Lower lobe of right lung (tissue), 2 donors: Measurements from ENCODE around the gene TENM4. TPM values are rescaled to one million over a fixed set of nuclear protein-coding genes. Genes with fewer than 3 reads are reported as not detected.
A peak's percentile ranks its signal among the peaks of the same experiment; 100 is the strongest.

ENCODE experiments used
- ATAC-seq, 2 donors: fragments of 200-7000 bp; cut with Tn5 transposase; one replicate each; pipeline ENCODE4 v1.9.1; 2020 to 2022; ENCODE audit warnings: mild to moderate bottlenecking in 2 of 2, moderate library complexity in 2 of 2
- DNase-seq: peaks from one replicate; pipeline ENCODE4 v3.0.0-alpha.2; 2020
- H3K27ac ChIP-seq: fragments of 200-600 bp; one replicate; pipeline ENCODE4 v1.8.0; 2022
- H3K27me3 ChIP-seq: fragments of 200-600 bp; one replicate; pipeline ENCODE4 v1.8.0; 2022; ENCODE audit warnings: low read depth
- H3K36me3 ChIP-seq: fragments of 200-600 bp; one replicate; pipeline ENCODE4 v1.8.0; 2022; ENCODE audit warnings: mild to moderate bottlenecking
- H3K4me1 ChIP-seq: fragments of 200-600 bp; one replicate; pipeline ENCODE4 v1.8.0; 2022
- H3K4me3 ChIP-seq: fragments of 200-600 bp; one replicate; pipeline ENCODE4 v1.8.0; 2022; ENCODE audit warnings: mild to moderate bottlenecking
- H3K9me3 ChIP-seq: fragments of 200-600 bp; one replicate; pipeline ENCODE4 v1.8.0; 2022
- intact Hi-C: fragments of 100-400 bp; cut with DNase I; formaldehyde crosslinking; loops from one replicate; pipeline ENCODE4 v1.11.0; 2022
- total RNA-seq: library from RNA; stranded (reverse); fragmentation: NEBNext Ultra II Directional; extraction: Animal tissue kit (Norgen Biotek cat#: 25700); gene quantifications from one replicate; pipeline ENCODE4 v1.2.1, GENCODE V29; 2021
- TF ChIP-seq, protein P1 (sequence below): fragments of 200-600 bp; IDR thresholded peaks from one replicate; pipeline ENCODE4 v1.8.0; 2022; ENCODE audit warnings: antibody characterized with exemption, mild to moderate bottlenecking
- donor health status: DM: no; HTN: yes; CAD: no; lungs with severe emphysema.

Gene TENM4
- total RNA-seq, 1 donor from 2014 or later, result 1.1 TPM

DNA sequence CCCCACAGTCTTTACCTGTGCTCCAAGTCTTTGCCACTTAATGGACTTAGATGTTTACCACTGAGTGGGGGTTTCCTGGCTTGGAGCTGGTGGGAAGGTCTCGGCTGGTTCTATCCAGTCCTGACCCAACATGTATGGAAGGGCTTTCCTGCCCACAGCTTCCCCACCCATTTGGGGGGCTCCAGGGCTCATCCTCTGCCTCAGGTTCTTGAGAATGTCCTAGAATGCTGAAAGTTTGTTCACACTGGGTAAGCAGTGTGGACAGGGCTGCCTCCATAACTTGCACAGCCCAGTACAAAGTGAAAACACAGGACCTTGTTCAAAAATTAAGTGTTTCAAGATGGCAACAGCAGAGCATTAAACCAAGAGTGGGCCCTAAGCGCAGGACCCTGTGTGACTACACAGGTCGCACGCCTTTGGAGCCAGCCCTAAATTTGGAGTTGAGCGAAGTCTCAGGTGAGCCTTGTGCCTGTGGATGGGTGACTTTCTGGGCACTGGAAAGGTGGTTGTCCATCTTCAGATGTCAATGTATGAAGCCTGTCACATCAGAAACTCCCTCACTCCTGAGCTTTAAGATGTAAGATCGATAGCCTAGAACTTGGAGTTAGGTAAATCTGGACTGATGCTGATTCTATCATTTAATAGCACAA lies 793.4 kb downstream of the TENM4 start:
- TF ChIP-seq, protein P1, sequence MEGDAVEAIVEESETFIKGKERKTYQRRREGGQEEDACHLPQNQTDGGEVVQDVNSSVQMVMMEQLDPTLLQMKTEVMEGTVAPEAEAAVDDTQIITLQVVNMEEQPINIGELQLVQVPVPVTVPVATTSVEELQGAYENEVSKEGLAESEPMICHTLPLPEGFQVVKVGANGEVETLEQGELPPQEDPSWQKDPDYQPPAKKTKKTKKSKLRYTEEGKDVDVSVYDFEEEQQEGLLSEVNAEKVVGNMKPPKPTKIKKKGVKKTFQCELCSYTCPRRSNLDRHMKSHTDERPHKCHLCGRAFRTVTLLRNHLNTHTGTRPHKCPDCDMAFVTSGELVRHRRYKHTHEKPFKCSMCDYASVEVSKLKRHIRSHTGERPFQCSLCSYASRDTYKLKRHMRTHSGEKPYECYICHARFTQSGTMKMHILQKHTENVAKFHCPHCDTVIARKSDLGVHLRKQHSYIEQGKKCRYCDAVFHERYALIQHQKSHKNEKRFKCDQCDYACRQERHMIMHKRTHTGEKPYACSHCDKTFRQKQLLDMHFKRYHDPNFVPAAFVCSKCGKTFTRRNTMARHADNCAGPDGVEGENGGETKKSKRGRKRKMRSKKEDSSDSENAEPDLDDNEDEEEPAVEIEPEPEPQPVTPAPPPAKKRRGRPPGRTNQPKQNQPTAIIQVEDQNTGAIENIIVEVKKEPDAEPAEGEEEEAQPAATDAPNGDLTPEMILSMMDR, result no peak
- Histone ChIP-seq H3K27me3 (no peaks in the 10 kb centered on the region), H3K9me3 (no peaks in the 10 kb centered on the region), H3K36me3 (no peaks in the 10 kb centered on the region), H3K4me1 (no peaks in the 10 kb centered on the region), H3K4me3 (no peak overlapping the region), H3K27ac (no peak overlapping the region)
- ATAC-seq, result no peak
- DNase-seq, result no peak
- intact Hi-C loops, result no loop called here

DNA sequence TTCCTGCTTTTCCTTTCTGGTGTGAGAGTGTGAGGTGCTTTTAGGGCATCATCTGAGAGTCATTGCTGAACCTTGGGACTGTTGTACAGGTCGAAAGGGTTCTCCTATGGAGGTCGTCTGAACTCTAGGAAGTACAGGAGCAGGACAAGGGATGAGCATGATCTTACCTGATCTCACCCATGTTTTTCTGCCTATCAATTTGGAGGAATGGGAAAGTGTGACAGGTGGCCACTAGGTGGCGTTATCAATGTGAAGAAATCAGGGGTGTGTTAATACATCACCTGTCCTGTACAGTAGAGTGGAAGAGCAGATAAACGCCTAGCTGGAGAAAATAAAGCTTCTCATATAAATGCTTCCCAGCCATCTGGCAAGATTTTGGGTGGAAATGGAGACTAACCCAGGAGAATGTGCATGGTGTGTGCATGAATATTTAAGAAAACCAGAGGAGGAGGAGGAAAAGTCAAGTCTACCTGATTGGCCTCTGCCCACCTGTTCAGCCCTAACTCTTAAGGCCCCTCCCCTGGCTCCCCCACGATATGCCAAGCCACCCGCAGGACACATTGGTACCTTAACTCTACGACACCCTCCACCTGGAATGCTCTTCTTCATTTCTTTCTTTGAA lies 794.2 kb downstream of the TENM4 start:
- intact Hi-C loops, result no loop called here
- ATAC-seq, result peak; percentile 76 to 88
- Histone ChIP-seq H3K27me3 (no peaks in the 10 kb centered on the region), H3K4me1 (no peaks in the 10 kb centered on the region), H3K4me3 (no peak overlapping the region), H3K36me3 (no peaks in the 10 kb centered on the region), H3K27ac (no peak overlapping the region), H3K9me3 (no peaks in the 10 kb centered on the region)
- TF ChIP-seq, protein P1, result peak; percentile 75
- DNase-seq, result no peak

DNA sequence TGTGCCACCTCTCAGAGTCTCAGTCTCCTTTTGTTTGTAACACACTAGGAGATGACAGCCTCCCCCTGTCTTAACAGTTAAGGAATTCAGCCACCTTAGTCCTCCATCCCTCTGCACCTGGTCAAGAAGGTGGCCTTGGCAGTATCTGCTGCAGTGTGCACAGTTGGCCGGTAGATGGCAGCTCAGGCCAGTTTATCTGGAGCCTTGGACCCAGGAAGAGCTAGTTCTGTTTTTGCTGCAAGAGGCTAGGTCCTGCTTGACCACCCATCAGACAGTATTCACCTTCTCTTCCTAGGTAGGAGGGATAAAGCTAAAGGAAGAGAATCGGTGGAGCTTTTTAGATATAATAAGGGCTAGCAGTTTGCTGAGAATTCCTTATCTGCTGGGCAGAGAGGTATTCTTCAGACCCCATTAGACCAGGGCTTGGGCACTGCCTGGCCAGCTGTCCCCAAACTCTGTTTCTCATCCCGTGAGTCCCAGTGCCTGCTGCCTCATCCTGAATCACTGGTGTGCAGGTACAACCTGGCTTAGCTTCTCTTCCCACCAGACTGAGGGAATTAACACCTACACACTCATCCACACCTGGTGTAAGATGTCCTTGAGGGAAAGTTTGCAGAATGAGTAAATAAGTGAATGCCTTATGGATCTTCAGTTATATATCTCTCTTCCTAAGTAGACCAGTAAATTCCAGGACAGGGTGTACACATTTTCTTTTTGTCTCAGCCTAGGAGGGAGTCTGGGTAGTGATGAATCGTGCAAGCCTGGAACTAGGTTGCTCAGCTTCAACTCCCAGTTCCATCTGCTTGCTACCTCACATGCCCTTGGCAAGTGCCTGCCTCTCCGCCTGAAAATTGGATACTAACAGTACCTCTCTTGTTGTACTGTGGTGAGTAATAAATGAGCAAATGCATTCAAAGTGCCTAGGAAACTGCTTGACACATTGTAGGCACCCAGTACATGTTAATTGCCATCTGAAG lies 795.3 kb downstream of the TENM4 start:
- intact Hi-C loops, result no loop called here
- H3K27ac ChIP-seq, result no peak overlapping the region
- no peaks in the 10 kb centered on the region for H3K9me3 ChIP-seq
- ATAC-seq (peak; percentile 92 to 93), DNase-seq (peak; percentile 73)
- TF ChIP-seq, protein P1, result peak; percentile 95
- no peak overlapping the region for H3K4me3 ChIP-seq
- no peaks in the 10 kb centered on the region for H3K4me1 ChIP-seq
- H3K27me3 ChIP-seq, result no peaks in the 10 kb centered on the region
- no peaks in the 10 kb centered on the region for H3K36me3 ChIP-seq

DNA sequence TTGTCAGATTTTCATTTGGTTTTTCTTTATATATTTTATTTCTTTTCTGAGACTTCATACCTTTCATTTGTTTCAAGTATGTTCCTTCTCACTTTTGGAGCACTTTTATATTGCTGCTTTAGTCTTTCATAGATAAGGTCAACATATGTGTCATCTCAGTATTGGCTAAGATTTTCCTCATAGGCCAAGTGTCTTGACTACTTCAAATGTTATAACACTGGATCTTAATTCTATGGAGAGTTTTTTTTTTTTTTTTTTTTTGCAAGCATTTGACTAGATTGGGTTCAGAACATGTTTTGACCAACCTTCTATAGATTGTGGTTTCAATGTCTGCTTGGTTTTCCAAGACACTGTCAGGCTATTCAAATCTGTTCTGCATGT lies 797.2 kb downstream of the TENM4 start:
- TF ChIP-seq, protein P1, result no peak

DNA sequence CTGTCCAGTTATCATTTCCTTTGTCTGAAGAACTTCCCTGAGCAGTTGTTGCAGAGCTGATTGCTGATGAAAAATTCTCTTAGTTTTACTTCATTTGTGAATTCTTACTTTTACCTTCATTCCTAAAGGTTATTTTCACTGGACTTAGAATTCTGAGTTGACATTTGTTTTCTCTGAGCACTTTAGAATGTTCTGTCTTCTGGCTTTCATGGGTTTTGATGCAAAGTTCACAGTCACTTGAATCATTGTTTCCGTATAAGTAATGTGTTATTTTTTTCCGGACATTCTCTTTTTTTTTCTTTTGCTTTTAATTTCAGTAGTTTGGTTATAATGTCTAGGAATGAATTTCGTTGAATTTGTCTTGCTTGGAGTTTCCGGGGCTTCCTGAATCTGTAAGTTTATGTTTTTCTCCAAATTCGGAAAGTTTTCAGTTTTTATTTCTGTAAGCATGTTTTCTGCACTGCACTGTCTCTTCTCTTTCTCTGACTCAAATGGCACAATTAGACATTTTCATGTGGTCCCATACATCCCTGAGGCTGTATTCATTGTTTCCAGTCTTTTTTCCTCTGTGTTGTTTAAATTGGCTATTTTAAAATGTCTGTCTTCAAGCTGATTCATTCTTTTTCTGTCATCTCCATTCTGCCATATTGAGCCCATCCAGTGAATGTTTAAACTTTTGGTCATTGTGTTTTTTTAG lies 797.7 kb downstream of the TENM4 start:
- Histone ChIP-seq H3K4me1 (no peaks in the 10 kb centered on the region), H3K27me3 (no peaks in the 10 kb centered on the region), H3K4me3 (no peak overlapping the region), H3K36me3 (no peaks in the 10 kb centered on the region), H3K9me3 (no peaks in the 10 kb centered on the region), H3K27ac (no peak overlapping the region)
- TF ChIP-seq, protein P1, result no peak
- intact Hi-C loops, result no loop called here
- ATAC-seq (no peak), DNase-seq (no peak)

More for the DNA sequence above, 797.2 kb downstream of the TENM4 start:
- Histone ChIP-seq H3K4me3 (no peak overlapping the region), H3K27me3 (no peaks in the 10 kb centered on the region), H3K27ac (no peak overlapping the region), H3K4me1 (no peaks in the 10 kb centered on the region), H3K9me3 (no peaks in the 10 kb centered on the region), H3K36me3 (no peaks in the 10 kb centered on the region)
- DNase-seq (no peak), ATAC-seq (no peak)
- intact Hi-C loops, result no loop called here
